CD4-positive, alpha-beta T cell treated with Interleukin-12 subunit alpha and Interleukin-12 subunit beta, for 1 hour (primary cell): Measurements from ENCODE around the gene IGSF9B.

ENCODE experiments used
- DNase-seq: peaks from one replicate; pipeline ENCODE4 v3.0.0-alpha.2; 2020

The IGSF9B gene

GRCh38 chr11:133936136-133936535, 20.6 kb downstream of the IGSF9B start:
- DNase-seq = no peak

GRCh38 chr11:133935551-133935910, 21.2 kb downstream of the IGSF9B start:
- DNase-seq = no peak

GRCh38 chr11:133934599-133935550, 21.9 kb downstream of the IGSF9B start:
- DNase-seq = no peak

GRCh38 chr11:133934096-133934495, 22.7 kb downstream of the IGSF9B start:
- DNase-seq = no peak

- no peak for DNase-seq
These were observed 25.2 kb downstream of the IGSF9B start for GRCh38 chr11:133931449-133932060.

- no peak for DNase-seq
These were observed 25.9 kb downstream of the IGSF9B start for GRCh38 chr11:133930767-133931448.

GRCh38 chr11:133930053-133930766, 26.6 kb downstream of the IGSF9B start:
- no peak for DNase-seq

- DNase-seq = no peak
These were observed 27.2 kb downstream of the IGSF9B start for GRCh38 chr11:133929401-133930052.

GRCh38 chr11:133928628-133929059, 28.1 kb downstream of the IGSF9B start:
- peak; percentile 61 for DNase-seq

- peak; percentile 70 for DNase-seq
These were observed 28.8 kb downstream of the IGSF9B start for GRCh38 chr11:133927690-133928627.

GRCh38 chr11:133926466-133927246, 30.1 kb downstream of the IGSF9B start:
- DNase-seq = no peak

- DNase-seq = no peak
These were observed 31.0 kb downstream of the IGSF9B start for GRCh38 chr11:133925756-133926155.

- DNase-seq = no peak
These were observed 32.1 kb downstream of the IGSF9B start for GRCh38 chr11:133924661-133925060.

GRCh38 chr11:133922078-133922870, 34.5 kb downstream of the IGSF9B start:
- no peak for DNase-seq

GRCh38 chr11:133921513-133921912, 35.3 kb downstream of the IGSF9B start:
- DNase-seq = no peak

- DNase-seq = no peak
These were observed 35.7 kb downstream of the IGSF9B start for GRCh38 chr11:133921026-133921425.

- DNase-seq = no peak
These were observed 36.4 kb downstream of the IGSF9B start for GRCh38 chr11:133920109-133920990.

GRCh38 chr11:133919330-133920108, 37.2 kb downstream of the IGSF9B start:
- DNase-seq = no peak
